Right lobe of liver (tissue), 4 donors: ENCODE measurements around the gene WNT1.

Experiments used
- CTCF ChIP-seq, 4 donors: fragments of 200-600 bp in 3 of 4; fragments of 450-650 bp in 1 of 4; IDR thresholded peaks; one replicate each; pipeline versions ENCODE4 v1.5.1 to v1.8.0; 2016 to 2022; ENCODE audit warnings: antibody characterized with exemption in 4 of 4, mild to moderate bottlenecking in 2 of 4
- POLR2A ChIP-seq: fragments of 450-650 bp; IDR thresholded peaks from one replicate; pipeline ENCODE4 v1.6.1; 2017; ENCODE audit warnings: antibody characterized with exemption, mild to moderate bottlenecking
- donor health status: DM: no; HTN: no; CAD: no.
- donor health status: DM: no; HTN: no; CAD: no.
- donor health status: DM: no; HTN: yes; CAD: no.

- TF ChIP-seq POLR2A: no peak
- TF ChIP-seq CTCF (IDR thresholded peaks at IDR 0.05): no peak
These were observed 30.8 kb downstream of the WNT1 start for GRCh38 chr12:49008943-49009342.
